Activated T-helper 2 cell treated with anti-CD3 and anti-CD28 coated beads, Interferon-gamma antibody, Interleukin-2, Interleukin-4, amounts not matched to agents 10 μg/mL and 5 μg/mL and 100 μg/mL, durations not matched to agents 14 hours and 24 hours and 36 hours (primary cell): ENCODE data around the gene EXTL2. TPM values are rescaled to one million over a fixed set of nuclear protein-coding genes. Genes with fewer than 3 reads are reported as not detected.

Experiments used
- DNase-seq: peaks from one replicate; pipeline ENCODE4 v3.0.0; 2021; ENCODE audit warnings: low spot score
- H3K27ac Mint-ChIP-seq: one replicate; pipeline ENCODE4 v1.8.0; 2021; ENCODE audit warnings: mixed read lengths
- H3K27me3 Mint-ChIP-seq: one replicate; pipeline ENCODE4 v1.8.0; 2021; ENCODE audit warnings: low read depth, mixed read lengths
- H3K36me3 Mint-ChIP-seq: one replicate; pipeline ENCODE4 v1.8.0; 2021; ENCODE audit warnings: low read depth, mixed read lengths
- H3K4me1 Mint-ChIP-seq: one replicate; pipeline ENCODE4 v1.8.0; 2021; ENCODE audit warnings: low read depth, mixed read lengths
- H3K4me3 Mint-ChIP-seq: one replicate; pipeline ENCODE4 v1.8.0; 2021; ENCODE audit warnings: low read depth, mild to moderate bottlenecking, moderate library complexity, mixed read lengths
- H3K9me3 Mint-ChIP-seq: one replicate; pipeline ENCODE4 v1.8.0; 2021; ENCODE audit warnings: mixed read lengths
- intact Hi-C: fragments of 100-400 bp; cut with micrococcal nuclease; formaldehyde crosslinking; loops from one replicate; pipeline ENCODE4 v1.15.1; 2023
- total RNA-seq: library from RNA; stranded (reverse); gene quantifications from 2 replicates; pipeline ENCODE4 v1.2.3, GENCODE V29; 2022

The EXTL2 gene
- total RNA-seq, 1 donor from 2014 or later = 3.8 TPM

DNA sequence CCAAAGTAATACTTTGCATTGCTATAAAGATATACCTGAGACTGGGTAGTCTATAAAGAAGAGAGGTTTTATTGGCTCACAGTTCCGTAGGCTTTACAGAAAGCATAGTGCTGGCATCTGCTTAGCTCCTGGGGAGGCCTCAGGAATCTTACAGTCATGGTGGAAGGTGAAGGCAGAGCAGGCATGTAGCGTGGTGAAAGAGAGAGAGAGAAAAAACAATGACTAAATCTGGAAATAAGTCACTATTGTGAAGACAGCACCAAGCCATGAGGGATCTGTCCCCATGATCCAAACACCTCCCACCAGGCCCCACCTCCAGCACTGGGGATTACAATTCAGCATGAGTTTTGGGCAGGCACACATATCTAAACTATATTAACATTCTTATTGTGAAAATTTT, 31.6 kb upstream of the EXTL2 start:
- H3K4me3 Mint-ChIP-seq = no peak overlapping the region
- H3K27me3 Mint-ChIP-seq = no peaks in the 10 kb centered on the region
- H3K4me1 Mint-ChIP-seq = peaks cover 43% of the 10 kb centered on the region
- peaks cover 38% of the 10 kb centered on the region for H3K36me3 Mint-ChIP-seq
- no peak for DNase-seq
- intact Hi-C loops = loop anchor here (5.0 to 10.0 kb wide), 4 partner anchors 81 to 519 kb away; no protein-coding TSS in a partner anchor
- H3K9me3 Mint-ChIP-seq = peaks cover 12% of the 10 kb centered on the region
- H3K27ac Mint-ChIP-seq = peak overlapping the region; percentile 5

DNA sequence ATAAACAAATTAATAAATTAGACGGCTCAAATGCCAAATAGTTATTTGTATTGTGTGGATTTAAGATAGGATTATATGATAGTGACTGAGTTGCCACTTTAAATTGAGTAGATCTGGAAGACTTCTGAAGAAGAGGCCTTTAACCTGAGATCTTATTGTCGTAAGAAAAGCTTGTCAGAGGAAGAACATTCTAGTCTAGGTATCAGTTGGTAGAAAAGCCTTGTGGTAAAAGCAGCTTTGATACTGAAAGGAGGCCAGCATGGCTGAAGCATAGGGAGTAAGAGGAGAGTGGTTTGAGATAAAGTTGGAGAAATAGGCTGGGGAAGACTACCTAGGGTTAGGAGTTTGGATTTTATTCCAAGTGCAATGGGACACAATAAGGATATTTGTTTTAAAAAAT, 30.3 kb upstream of the EXTL2 start:
- H3K27me3 Mint-ChIP-seq = no peaks in the 10 kb centered on the region
- H3K9me3 Mint-ChIP-seq = peaks cover 12% of the 10 kb centered on the region
- peak overlapping the region; percentile 3 for H3K27ac Mint-ChIP-seq
- no peak overlapping the region for H3K4me3 Mint-ChIP-seq
- DNase-seq = no peak
- H3K36me3 Mint-ChIP-seq = peaks cover 37% of the 10 kb centered on the region
- H3K4me1 Mint-ChIP-seq = peaks cover 37% of the 10 kb centered on the region
- intact Hi-C loops = loop anchor here (5.0 to 10.0 kb wide), 5 partner anchors 82 to 520 kb away; partner anchors contain the start of gene DPH5

DNA sequence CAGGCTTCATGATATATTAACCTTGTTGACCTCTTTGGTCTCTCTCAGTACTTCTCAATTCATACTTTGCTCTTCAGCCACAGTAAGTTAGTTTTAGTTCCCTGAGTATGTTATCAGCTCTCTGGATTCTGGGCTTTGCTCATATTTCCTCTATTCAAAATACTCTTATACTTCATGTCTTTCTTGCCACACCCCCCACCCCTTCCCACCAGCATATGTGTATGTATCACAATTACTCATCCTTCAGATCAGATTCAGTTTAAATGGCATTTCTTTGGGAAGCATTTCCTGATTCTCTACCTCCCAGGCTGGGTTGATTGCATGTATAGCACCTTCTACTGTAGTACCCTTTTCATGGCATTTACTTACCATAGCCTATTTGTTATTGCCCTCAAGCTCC, 29.6 kb upstream of the EXTL2 start:
- Mint-ChIP-seq H3K4me1 (peaks cover 33% of the 10 kb centered on the region), H3K27me3 (no peaks in the 10 kb centered on the region), H3K4me3 (no peak overlapping the region), H3K9me3 (peaks cover 12% of the 10 kb centered on the region), H3K36me3 (peaks cover 37% of the 10 kb centered on the region), H3K27ac (no peak overlapping the region)
- DNase-seq = no peak
- intact Hi-C loops = loop anchor here (5.0 to 10.0 kb wide), 2 partner anchors 103 to 521 kb away; partner anchors contain the start of gene DPH5

DNA sequence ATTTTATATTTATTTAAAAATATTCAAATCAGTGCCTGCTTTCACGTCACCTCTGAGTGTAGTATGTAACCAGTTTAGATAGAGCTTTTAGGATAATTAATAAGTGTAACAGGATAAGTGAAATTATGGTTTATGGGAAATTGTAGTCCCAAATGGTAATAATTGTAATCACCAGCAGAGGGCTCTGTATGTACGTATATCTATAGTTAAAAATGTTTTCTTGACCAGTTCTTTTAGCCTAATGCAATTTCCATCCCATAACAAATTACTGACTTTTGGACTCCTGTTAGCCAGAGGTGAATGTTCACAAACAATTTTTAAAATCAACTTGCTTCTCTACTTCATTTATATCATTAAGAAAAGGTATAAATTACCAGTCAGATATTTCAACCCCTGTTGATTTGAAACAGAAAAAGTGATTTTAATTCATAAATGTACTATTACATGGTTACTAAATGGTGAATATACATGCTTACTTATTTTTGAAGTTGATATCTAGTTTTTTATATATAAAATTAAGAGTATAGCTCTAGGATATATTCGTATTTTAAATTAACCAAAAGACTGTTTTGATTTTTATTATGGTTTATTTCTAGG, 26.6 kb upstream of the EXTL2 start:
- H3K27ac Mint-ChIP-seq = no peak overlapping the region
- no peaks in the 10 kb centered on the region for H3K27me3 Mint-ChIP-seq
- DNase-seq = no peak
- peaks cover 56% of the 10 kb centered on the region for H3K36me3 Mint-ChIP-seq
- intact Hi-C loops = loop anchor here (1.0 to 10.0 kb wide), 5 partner anchors 106 to 524 kb away; partner anchors contain the start of gene DPH5
- H3K9me3 Mint-ChIP-seq = peaks cover 11% of the 10 kb centered on the region
- no peak overlapping the region for H3K4me3 Mint-ChIP-seq
- H3K4me1 Mint-ChIP-seq = peaks cover 32% of the 10 kb centered on the region

DNA sequence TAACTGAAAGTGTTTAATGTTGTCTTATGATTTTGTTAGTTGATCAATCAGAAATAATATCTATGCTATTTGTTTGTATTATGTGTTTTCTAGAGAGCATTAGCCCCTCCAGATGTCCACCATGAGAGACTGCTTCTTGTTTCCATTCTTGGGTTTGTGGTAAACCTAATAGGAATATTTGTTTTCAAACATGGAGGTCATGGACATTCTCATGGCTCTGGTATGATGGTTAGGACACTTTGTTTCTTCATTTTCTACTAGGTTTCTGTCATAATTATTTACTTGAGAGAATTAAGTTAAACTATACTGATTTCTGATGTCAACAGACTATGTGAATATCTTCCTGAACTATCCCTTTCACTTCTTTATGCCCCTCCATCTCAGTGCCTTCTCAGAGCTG, 17.4 kb upstream of the EXTL2 start:
- Mint-ChIP-seq H3K4me1 (peaks cover 20% of the 10 kb centered on the region), H3K4me3 (no peak overlapping the region), H3K27ac (no peak overlapping the region), H3K9me3 (no peaks in the 10 kb centered on the region), H3K36me3 (peaks cover 76% of the 10 kb centered on the region), H3K27me3 (no peaks in the 10 kb centered on the region)
- intact Hi-C loops = no loop called here
- no peak for DNase-seq

DNA sequence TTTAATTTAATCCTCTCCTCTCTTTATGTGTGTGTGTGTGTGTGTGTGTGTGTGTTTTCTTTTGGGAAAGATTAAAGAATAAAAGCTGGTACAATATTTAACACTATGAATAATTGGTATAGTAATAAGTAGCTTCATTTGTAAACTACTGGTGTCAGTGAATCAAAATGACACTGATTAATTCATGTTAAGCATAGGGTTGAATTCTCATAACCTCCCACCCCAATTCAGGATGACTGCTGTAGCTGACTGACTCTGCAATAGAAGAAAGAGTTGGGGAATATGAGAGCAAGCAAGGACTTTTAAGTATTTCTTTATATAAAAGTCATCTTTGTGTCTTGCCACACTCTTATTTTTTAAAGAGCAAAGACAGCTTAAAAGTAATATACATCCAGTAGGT, 14.4 kb upstream of the EXTL2 start:
- Mint-ChIP-seq H3K36me3 (peaks cover 83% of the 10 kb centered on the region), H3K9me3 (peaks cover 5% of the 10 kb centered on the region), H3K4me3 (no peak overlapping the region), H3K4me1 (peaks cover 14% of the 10 kb centered on the region), H3K27me3 (no peaks in the 10 kb centered on the region), H3K27ac (no peak overlapping the region)
- no peak for DNase-seq
- intact Hi-C loops = no loop called here

DNA sequence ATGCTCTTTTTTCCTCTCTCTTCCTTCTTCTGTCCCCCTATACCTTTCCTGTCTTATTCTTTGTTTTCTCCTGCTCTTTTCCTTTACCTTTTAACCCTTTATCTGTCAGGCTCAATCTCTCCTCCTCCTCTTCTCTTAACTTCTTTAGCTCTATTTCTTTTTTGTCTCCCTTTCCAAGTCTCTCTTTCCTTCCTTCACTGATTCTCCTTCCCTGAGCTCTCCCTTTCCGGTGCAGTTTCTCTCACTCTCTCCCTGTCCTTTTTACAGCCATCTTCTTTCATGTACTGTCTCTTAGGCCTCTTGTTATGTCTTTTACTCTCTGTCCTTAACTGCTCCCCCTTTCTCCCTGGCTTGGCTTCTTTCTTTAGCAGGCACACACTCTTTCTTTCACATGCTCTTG, 13.2 kb upstream of the EXTL2 start:
- H3K36me3 Mint-ChIP-seq = peaks cover 78% of the 10 kb centered on the region
- DNase-seq = no peak

DNA sequence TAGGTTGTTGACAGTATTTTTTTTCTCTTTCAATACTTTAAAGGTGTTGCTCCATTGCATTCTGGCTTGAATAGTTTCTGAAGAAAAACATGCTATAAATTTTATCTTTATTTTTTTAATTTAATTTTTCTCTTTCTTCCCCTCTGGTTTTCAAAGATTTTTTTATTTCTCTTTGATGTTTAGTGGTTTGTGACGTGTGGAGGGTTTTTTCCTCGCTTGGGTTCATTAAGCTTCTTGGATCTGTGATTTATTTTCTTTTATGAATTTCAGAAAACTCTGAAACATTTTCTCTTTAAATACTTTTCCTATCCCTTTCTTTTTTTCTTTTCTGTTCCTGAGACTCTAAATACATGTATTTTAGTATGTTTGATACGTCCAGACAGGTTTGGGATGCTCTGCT, 10.5 kb upstream of the EXTL2 start:
- Mint-ChIP-seq H3K36me3 (peaks cover 76% of the 10 kb centered on the region), H3K4me1 (peaks cover 23% of the 10 kb centered on the region), H3K27ac (no peak overlapping the region), H3K4me3 (no peak overlapping the region), H3K27me3 (no peaks in the 10 kb centered on the region), H3K9me3 (peaks cover 5% of the 10 kb centered on the region)
- DNase-seq = no peak
- intact Hi-C loops = no loop called here

More for the DNA sequence above, 13.2 kb upstream of the EXTL2 start:
- no peaks in the 10 kb centered on the region for H3K27me3 Mint-ChIP-seq
- H3K4me3 Mint-ChIP-seq = no peak overlapping the region
- H3K27ac Mint-ChIP-seq = no peak overlapping the region
- intact Hi-C loops = no loop called here
- H3K9me3 Mint-ChIP-seq = peaks cover 5% of the 10 kb centered on the region
- H3K4me1 Mint-ChIP-seq = peaks cover 12% of the 10 kb centered on the region

DNA sequence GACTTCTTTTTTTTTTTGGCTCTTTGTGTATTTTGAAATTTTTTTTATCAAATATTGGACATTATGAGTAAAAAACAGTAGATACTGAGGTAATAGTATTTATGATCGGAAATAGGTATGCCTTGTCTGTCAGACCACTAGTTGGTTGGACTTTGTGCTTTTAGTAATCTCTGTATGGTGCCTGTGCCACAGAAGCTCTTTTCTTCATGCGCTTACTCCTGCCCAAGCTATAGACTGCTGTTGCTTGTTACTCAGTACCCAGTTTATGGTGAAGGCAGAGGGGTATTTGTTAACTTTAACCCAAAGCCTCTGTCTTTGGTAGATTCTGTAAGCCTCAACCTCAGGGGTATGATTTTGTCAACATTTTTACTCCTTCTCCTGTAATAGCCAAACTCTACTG, 9.9 kb upstream of the EXTL2 start:
- Mint-ChIP-seq H3K27me3 (no peaks in the 10 kb centered on the region), H3K4me3 (no peak overlapping the region), H3K4me1 (peaks cover 27% of the 10 kb centered on the region), H3K27ac (no peak overlapping the region), H3K9me3 (peaks cover 5% of the 10 kb centered on the region), H3K36me3 (peaks cover 79% of the 10 kb centered on the region)
- DNase-seq = no peak
- intact Hi-C loops = no loop called here

DNA sequence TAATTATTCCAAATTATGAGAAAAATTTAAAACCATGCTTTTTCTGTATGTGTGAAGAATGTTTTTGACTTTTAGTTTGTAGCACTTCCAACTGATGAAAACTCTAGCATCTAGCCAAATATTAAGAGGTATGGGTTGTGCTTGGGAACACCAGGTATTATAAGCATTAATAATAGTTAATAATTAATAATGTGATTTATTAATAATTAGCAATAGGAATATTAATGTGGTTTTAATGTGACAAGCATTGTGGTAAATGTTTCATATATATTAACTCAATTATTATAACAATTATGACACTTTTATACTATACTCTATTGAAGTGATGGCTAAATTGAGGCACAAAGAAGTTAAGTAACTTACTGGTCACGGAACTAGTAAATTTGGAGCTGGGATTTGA, 9.1 kb upstream of the EXTL2 start:
- Mint-ChIP-seq H3K4me3 (no peak overlapping the region), H3K27me3 (no peaks in the 10 kb centered on the region), H3K27ac (no peak overlapping the region), H3K9me3 (peaks cover 5% of the 10 kb centered on the region), H3K36me3 (peaks cover 79% of the 10 kb centered on the region), H3K4me1 (peaks cover 28% of the 10 kb centered on the region)
- no peak for DNase-seq
- intact Hi-C loops = no loop called here

DNA sequence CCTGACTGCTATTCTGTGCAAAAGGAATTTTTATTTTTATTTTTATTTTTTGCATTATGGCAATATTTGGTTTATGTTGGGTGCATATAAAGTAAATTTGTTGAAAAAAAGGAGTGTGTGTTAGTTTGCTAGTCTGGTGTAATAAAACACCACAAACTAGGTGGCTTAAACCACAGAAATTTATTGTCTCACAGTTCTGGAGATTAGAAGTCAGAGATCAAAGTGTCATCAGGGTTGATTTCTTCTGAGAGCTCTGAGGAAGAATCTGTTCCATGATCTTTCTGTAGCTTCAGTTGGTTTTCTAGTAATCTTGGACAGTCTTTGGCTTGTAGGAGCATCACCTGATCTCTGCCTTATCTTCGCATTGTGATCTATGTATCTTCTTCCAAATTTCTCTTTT, 7.7 kb upstream of the EXTL2 start:
- H3K4me3 Mint-ChIP-seq = no peak overlapping the region
- peaks cover 35% of the 10 kb centered on the region for H3K4me1 Mint-ChIP-seq
- DNase-seq = no peak
- intact Hi-C loops = no loop called here
- no peak overlapping the region for H3K27ac Mint-ChIP-seq
- peaks cover 5% of the 10 kb centered on the region for H3K9me3 Mint-ChIP-seq
- H3K36me3 Mint-ChIP-seq = peaks cover 78% of the 10 kb centered on the region
- H3K27me3 Mint-ChIP-seq = no peaks in the 10 kb centered on the region

DNA sequence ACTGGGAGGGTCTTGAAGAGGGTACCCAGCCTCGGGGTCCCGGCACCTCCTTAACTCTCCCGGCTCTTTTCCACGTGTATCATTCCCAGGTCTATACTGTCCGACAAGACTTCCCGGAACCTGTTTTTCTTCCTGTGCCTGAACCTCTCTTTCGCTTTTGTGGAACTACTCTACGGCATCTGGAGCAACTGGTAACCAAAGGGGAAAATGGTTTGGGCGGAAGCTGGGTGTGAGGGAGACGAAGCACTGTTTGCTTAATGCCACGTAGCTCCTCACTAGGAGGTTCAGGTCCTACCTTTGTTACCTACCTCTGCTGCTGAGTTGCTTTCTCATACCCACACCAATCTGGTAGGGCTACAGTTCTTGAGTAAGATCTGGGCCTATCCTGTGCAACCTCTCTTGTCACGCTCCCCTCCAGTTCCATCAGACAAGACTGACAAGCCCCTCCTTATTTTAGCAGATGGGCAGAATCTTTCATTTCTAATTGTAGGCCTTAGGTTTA, 1.9 kb upstream of the EXTL2 start:
- H3K4me3 Mint-ChIP-seq = peak overlapping the region; percentile 95

More for the DNA sequence above, 1.9 kb upstream of the EXTL2 start:
- DNase-seq = peak; percentile 57
- Mint-ChIP-seq H3K9me3 (peaks cover under 1% of the 10 kb centered on the region), H3K27me3 (no peaks in the 10 kb centered on the region), H3K36me3 (peaks cover 44% of the 10 kb centered on the region), H3K4me1 (peaks cover 43% of the 10 kb centered on the region), H3K27ac (peak overlapping the region; percentile 97)
- intact Hi-C loops = loop anchor here (2.0 to 5.0 kb wide), 2 partner anchors 556 to 859 kb away; a partner anchor contains a TSS
